ENCODE results near the gene SIX6. TPM values are rescaled to one million over a fixed set of nuclear protein-coding genes. Genes with fewer than 3 reads are reported as not detected.

SIX6 gene
- total RNA-seq, 1 experiment from 2014 or later, result not detected

- Histone ChIP-seq H3K79me2 (ENCODE audit: insufficient read depth, low read length) (no peaks in the 10 kb centered on the region), H3K4me2 (ENCODE audit: insufficient read depth, insufficient read length, low read length) (peak overlapping the region; percentile 83), H3K9ac (ENCODE audit: extremely low read depth, insufficient read length, low read length) (no peak overlapping the region), H3K23ac (ENCODE audit: insufficient read length, low read depth, low read length) (no peak overlapping the region), H4K5ac (ENCODE audit: insufficient read length, low read depth, low read length) (no peak overlapping the region), H3K27ac (ENCODE audit: insufficient read length, low read depth, low read length) (no peak overlapping the region), H3K79me1 (ENCODE audit: insufficient read depth, low read depth, low read length, poor library complexity, severe bottlenecking) (no peaks in the 10 kb centered on the region), H3K14ac (ENCODE audit: insufficient read depth, low read length) (no peak overlapping the region), H4K8ac (replicated peaks; ENCODE audit: insufficient read length, low read depth, low read length) (no peak overlapping the region), H2AFZ (ENCODE audit: low read length) (no peak overlapping the region), H3T11ph (ENCODE audit: low read length) (no peak overlapping the region), H4K20me1 (ENCODE audit: control insufficient read depth, insufficient read depth, insufficient read length) (peaks cover 4% of the 10 kb centered on the region), H2BK15ac (ENCODE audit: low read depth, low read length) (no peak overlapping the region), H3K27me3 (ENCODE audit: insufficient read depth, low read length) (peaks cover 81% of the 10 kb centered on the region), H2BK5ac (ENCODE audit: insufficient read length, low read length) (no peak overlapping the region), H2BK12ac (ENCODE audit: insufficient read length, low read depth, low read length) (no peak overlapping the region), H2BK20ac (ENCODE audit: low read depth, low read length, poor library complexity, severe bottlenecking) (no peak overlapping the region), H3K4ac (ENCODE audit: low read depth, low read length) (no peak overlapping the region), H3K4me1 (ENCODE audit: insufficient read depth, low read length) (peaks cover 4% of the 10 kb centered on the region; the same call in 1 of the 2 replicates), H3K23me2 (ENCODE audit: insufficient read length, low read depth, low read length, poor library complexity, severe bottlenecking) (peaks cover 16% of the 10 kb centered on the region), H3K9me3 (ENCODE audit: control insufficient read depth, low read depth, low read length) (no peaks in the 10 kb centered on the region), H2BK120ac (ENCODE audit: low read depth, low read length, poor library complexity, severe bottlenecking) (no peak overlapping the region), H2AK5ac (ENCODE audit: insufficient read length, low read length) (no peak overlapping the region), H4K91ac (ENCODE audit: insufficient read length, low read depth, low read length) (no peak overlapping the region), H3K18ac (ENCODE audit: insufficient read length, low read depth, low read length) (no peak overlapping the region), H3K56ac (ENCODE audit: insufficient read length, low read depth, low read length) (no peak overlapping the region)
- WGBS (ENCODE audit: extremely low coverage, insufficient read length, low lambda C conversion rate), result no CpG with 5 or more reads among the region's 5 CpGs
- H3K4me3 Mint-ChIP-seq, result peak overlapping the region; percentile 47 to 85
- peak; percentile 41; the same call in 1 of the 3 replicates for TF ChIP-seq CTCF (conservative IDR thresholded peaks at IDR 0.05)
- no peaks in the 10 kb centered on the region for H3K36me3 Mint-ChIP-seq (ENCODE audit: insufficient read depth in 1 of 3, low read depth in 3 of 3)
- peaks cover 36 to 60% of the 10 kb centered on the region in 2 experiments for H3K4me1 Mint-ChIP-seq
- H3K27ac Mint-ChIP-seq, result no peak overlapping the region
- no peak for DNase-seq
- H3K27me3 Mint-ChIP-seq (ENCODE audit: low read depth), result peaks cover 100% of the 10 kb centered on the region
- peaks cover 3 to 10% of the 10 kb centered on the region in 2 experiments; a peak in 1 of 5 replicates for H3K9me3 Mint-ChIP-seq
Observed at GRCh38 chr14:60508363-60508706, 611 bp upstream of the SIX6 start.
